ENCODE data around the gene TRMU. TPM values are rescaled to one million over a fixed set of nuclear protein-coding genes. Genes with fewer than 3 reads are reported as not detected.

TRMU gene
- total RNA-seq, 1 donor from 2014 or later, result 39.0 TPM

GRCh38 chr22:46352691-46353386 lies 17.3 kb downstream of the TRMU start:
- TF ChIP-seq CTCF (conservative IDR thresholded peaks at IDR 0.05; ENCODE audit: low read depth, low read length), result no peak
- DNase-seq (ENCODE audit: low read depth), result no peak
- no peak overlapping the region for H3K4me3 ChIP-seq (ENCODE audit: low read depth, low read length)

DNA sequence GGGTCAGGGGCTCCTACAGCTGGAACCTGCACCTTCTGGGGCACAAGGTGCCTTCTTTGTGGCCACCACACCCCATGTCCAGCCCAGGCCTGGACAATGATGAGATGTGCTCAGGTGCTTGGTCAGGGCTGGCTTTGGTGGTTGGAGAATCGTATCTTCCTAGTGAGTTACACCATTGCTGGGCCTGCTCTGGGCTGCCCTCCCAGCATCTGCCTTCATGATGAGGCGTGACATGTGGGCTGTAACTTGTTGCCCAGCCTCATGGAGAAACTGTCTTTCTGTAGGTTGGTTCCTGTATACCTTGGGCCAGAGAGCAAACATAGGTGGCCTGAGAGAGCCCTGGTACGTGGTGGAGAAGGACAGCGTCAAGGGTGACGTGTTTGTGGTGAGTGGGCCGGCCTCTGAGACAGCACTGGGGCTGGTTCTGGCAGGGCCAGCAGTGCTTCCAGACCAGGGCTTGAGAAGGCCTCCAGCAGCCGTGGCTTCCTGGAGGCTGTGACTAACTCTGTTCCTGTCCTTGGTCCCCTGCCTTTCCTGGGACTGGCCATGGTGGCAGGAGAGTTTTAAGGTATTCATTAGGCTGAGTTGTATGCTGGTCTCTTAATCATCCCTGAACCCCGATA lies 18.1 kb downstream of the TRMU start:
- H3K4me3 ChIP-seq (ENCODE audit: low read depth, low read length), result no peak overlapping the region
- DNase-seq (ENCODE audit: low read depth), result no peak
- TF ChIP-seq CTCF (conservative IDR thresholded peaks at IDR 0.05; ENCODE audit: low read depth, low read length), result no peak

- DNase-seq (ENCODE audit: low read depth), result no peak
- no peak overlapping the region for H3K4me3 ChIP-seq (ENCODE audit: low read depth, low read length)
- TF ChIP-seq CTCF (conservative IDR thresholded peaks at IDR 0.05; ENCODE audit: low read depth, low read length), result no peak
Observed at GRCh38 chr22:46354176-46354992, 18.9 kb downstream of the TRMU start.

- no peak overlapping the region for H3K4me3 ChIP-seq (ENCODE audit: low read depth, low read length)
- DNase-seq (ENCODE audit: low read depth), result no peak
- TF ChIP-seq CTCF (conservative IDR thresholded peaks at IDR 0.05; ENCODE audit: low read depth, low read length), result no peak
Observed at GRCh38 chr22:46354993-46355305, 19.4 kb downstream of the TRMU start.

GRCh38 chr22:46355369-46355995 lies 20.0 kb downstream of the TRMU start:
- no peak for DNase-seq (ENCODE audit: low read depth)
- no peak overlapping the region for H3K4me3 ChIP-seq (ENCODE audit: low read depth, low read length)
- peak; percentile 79 for TF ChIP-seq CTCF (conservative IDR thresholded peaks at IDR 0.05; ENCODE audit: low read depth, low read length)

DNA sequence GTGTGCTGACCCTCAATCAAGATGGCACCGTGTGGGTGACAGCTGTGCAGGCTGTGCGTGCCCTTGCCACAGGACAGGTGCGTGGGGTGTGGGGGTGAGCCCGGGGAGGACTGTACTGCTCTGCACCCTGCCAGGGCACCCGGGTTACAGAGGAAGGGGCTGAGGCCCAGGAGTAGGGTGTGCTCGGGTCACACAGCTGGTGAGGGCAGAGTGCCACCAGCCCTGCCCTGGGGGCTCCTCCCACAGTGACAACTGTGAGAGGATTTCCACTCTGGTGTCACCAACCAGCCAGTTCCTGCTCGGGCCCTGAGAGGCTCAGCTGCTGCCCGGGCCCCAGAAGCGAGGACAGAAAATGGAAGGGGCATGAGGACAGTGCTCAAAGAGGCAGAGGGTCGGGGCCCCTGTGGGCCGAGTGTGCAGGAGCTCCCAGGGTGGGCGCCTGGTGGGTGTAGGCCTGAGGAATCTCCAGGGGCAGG lies 20.5 kb downstream of the TRMU start:
- no peak overlapping the region for H3K4me3 ChIP-seq (ENCODE audit: low read depth, low read length)
- no peak for TF ChIP-seq CTCF (conservative IDR thresholded peaks at IDR 0.05; ENCODE audit: low read depth, low read length)
- DNase-seq (ENCODE audit: low read depth), result no peak

Measured in epithelial cell of proximal tubule (primary cell).